Breast epithelium (tissue), 4 donors: ENCODE results near the gene FXYD2. TPM values are rescaled to one million over a fixed set of nuclear protein-coding genes. Genes with fewer than 3 reads are reported as not detected.

Source experiments
- DNase-seq, 2 donors: peaks; one replicate each; pipeline ENCODE4 v3.0.0-alpha.2; 2019; ENCODE audit warnings: low spot score in 2 of 2
- H3K27ac ChIP-seq, 2 donors: fragments of 200-600 bp; sonication (generic) in 1 of 2; one replicate each; pipeline ENCODE4 v1.5.1; 2016 to 2019; ENCODE audit warnings: mild to moderate bottlenecking in 1 of 2
- H3K27me3 ChIP-seq, 2 donors: fragments of 200-600 bp; sonication (generic) in 1 of 2; one replicate each; pipeline versions ENCODE4 v1.5.1 to v1.6.0; 2017 to 2019; ENCODE audit warnings: control low read depth in 1 of 2, mild to moderate bottlenecking in 1 of 2
- H3K36me3 ChIP-seq: fragments of 200-600 bp; one replicate; pipeline ENCODE4 v1.5.1; 2019
- H3K4me1 ChIP-seq, 2 donors: fragments of 200-600 bp; sonication (generic); one replicate each; pipeline ENCODE4 v1.5.1; 2016 to 2019; ENCODE audit warnings: control low read depth in 1 of 2
- H3K4me3 ChIP-seq, 3 donors: fragments of 200-600 bp; sonication (generic); 1 replicate in 2 of 3; 2 replicates in 1 of 3; pipeline ENCODE4 v1.5.1; 2016 to 2019; ENCODE audit warnings: mild to moderate bottlenecking in 3 of 3, moderate library complexity in 2 of 3
- H3K9me3 ChIP-seq, 2 donors: fragments of 200-600 bp; sonication (generic) in 1 of 2; one replicate each; pipeline ENCODE4 v1.5.1; 2016 to 2019; ENCODE audit warnings: control low read depth in 1 of 2
- POLR2A ChIP-seq: fragments of 450-650 bp; IDR thresholded peaks from one replicate; pipeline ENCODE4 v1.6.1; 2016; ENCODE audit warnings: antibody characterized with exemption, mild to moderate bottlenecking, moderate library complexity
- POLR2AphosphoS5 ChIP-seq, 3 donors: sonication (generic); formaldehyde crosslinking; IDR thresholded peaks; one replicate each; pipeline ENCODE4 v1.6.1; 2017; ENCODE audit warnings: antibody characterized with exemption in 3 of 3
- intact Hi-C: fragments of 100-400 bp; cut with DNase I; formaldehyde crosslinking; loops from one replicate; pipeline ENCODE4 v1.15.1; 2023; ENCODE audit warnings: low total_unique reads
- total RNA-seq, 3 donors: library from RNA; depleted of rRNA; stranded (reverse); fragments of >200 nt; gene quantifications; one replicate each; pipeline ENCODE4 v1.1.0, GENCODE V29; 2016
- TF ChIP-seq, protein P1 (sequence below), 3 donors: fragments of 450-650 bp; IDR thresholded peaks; one replicate each; pipeline ENCODE4 v1.5.1; 2016 to 2017; ENCODE audit warnings: antibody characterized with exemption in 3 of 3, mild to moderate bottlenecking in 3 of 3, moderate library complexity in 3 of 3

Gene FXYD2
- total RNA-seq, 3 donors from 2014 or later = 0.66 to 2.0 (median 1.3) TPM

DNA sequence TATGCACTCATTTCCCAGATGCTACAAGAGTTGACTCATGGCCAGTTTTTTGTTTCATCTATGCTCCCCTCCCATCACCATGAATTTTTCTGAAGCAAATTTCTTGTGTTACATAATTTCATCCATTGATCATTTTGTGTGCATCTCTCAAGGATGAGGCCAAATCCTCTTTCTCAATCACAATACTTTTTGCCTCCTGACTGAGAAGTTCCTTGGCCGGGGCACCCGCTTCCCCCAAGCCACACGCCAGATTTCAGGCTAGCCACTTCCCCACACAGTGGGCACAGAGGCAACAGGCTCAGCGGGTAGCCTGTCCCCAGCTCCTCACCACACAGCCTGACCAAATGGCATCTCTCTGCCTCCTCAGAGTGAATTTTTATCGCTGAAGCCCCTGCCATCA, 17.7 kb downstream of the FXYD2 start:
- no peak for DNase-seq
- no peak overlapping the region for H3K27ac ChIP-seq
- peaks cover 0 to 4% of the 10 kb centered on the region in 2 donors for H3K27me3 ChIP-seq
- no peaks in the 10 kb centered on the region for H3K4me1 ChIP-seq
- no peak overlapping the region for H3K4me3 ChIP-seq
- intact Hi-C loops = loop anchor here (10.0 kb wide), 1 partner anchor 382 kb away; no protein-coding TSS in a partner anchor
- no peaks in the 10 kb centered on the region for H3K36me3 ChIP-seq
- H3K9me3 ChIP-seq = no peaks in the 10 kb centered on the region
- TF ChIP-seq POLR2AphosphoS5 (IDR thresholded peaks at IDR 0.05) (no peak), POLR2A (no peak)
- TF ChIP-seq, protein P1, sequence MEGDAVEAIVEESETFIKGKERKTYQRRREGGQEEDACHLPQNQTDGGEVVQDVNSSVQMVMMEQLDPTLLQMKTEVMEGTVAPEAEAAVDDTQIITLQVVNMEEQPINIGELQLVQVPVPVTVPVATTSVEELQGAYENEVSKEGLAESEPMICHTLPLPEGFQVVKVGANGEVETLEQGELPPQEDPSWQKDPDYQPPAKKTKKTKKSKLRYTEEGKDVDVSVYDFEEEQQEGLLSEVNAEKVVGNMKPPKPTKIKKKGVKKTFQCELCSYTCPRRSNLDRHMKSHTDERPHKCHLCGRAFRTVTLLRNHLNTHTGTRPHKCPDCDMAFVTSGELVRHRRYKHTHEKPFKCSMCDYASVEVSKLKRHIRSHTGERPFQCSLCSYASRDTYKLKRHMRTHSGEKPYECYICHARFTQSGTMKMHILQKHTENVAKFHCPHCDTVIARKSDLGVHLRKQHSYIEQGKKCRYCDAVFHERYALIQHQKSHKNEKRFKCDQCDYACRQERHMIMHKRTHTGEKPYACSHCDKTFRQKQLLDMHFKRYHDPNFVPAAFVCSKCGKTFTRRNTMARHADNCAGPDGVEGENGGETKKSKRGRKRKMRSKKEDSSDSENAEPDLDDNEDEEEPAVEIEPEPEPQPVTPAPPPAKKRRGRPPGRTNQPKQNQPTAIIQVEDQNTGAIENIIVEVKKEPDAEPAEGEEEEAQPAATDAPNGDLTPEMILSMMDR (IDR thresholded peaks at IDR 0.05) = no peak

DNA sequence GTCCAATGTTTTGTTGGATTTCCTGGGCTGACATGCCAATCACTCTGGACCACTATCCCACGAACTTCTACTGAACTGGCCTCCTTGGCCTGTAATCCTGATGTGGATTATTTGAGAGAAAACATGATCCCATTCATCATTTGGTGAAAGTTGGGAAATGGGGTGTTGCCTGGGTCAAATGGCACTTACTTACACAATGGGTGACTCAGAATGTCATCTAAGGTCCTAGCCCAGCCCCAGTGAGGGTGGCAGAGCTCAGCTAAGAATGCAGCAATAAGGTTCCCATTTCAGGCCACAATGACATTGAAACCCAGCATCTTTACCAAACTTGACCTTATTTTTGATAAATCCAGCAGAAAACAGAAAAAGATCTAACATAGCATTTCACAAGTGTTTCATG, 19.5 kb downstream of the FXYD2 start:
- intact Hi-C loops = loop anchor here (10.0 kb wide), 1 partner anchor 380 kb away; no protein-coding TSS in a partner anchor
- no peak for DNase-seq
- peaks cover 0 to 4% of the 10 kb centered on the region in 2 donors for H3K27me3 ChIP-seq
- no peaks in the 10 kb centered on the region for H3K36me3 ChIP-seq
- H3K4me1 ChIP-seq = no peaks in the 10 kb centered on the region
- H3K27ac ChIP-seq = no peak overlapping the region
- TF ChIP-seq, protein P1 (IDR thresholded peaks at IDR 0.05) = no peak
- TF ChIP-seq POLR2AphosphoS5 (IDR thresholded peaks at IDR 0.05) (no peak), POLR2A (no peak)
- no peaks in the 10 kb centered on the region for H3K9me3 ChIP-seq
- H3K4me3 ChIP-seq = no peak overlapping the region

DNA sequence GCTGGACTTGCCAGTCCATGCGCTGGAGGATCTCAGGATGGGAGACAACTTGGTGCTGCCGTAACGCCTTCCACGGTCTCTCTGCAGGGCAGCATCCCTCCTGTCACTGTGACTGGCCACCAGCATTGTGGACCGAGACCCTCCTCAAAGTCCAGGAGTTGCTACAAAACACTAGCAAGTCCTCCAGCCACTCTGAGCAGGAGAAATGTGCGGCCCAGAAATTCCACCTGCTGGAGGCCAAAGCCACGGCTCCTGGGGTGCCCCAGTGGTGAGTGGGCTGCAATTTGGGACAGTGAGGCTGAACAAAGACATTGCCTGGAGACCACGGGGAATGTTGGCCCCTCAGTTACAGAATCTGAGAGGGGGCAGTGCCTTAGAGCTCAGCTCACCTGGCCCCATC, 20.6 kb downstream of the FXYD2 start:
- TF ChIP-seq POLR2AphosphoS5 (IDR thresholded peaks at IDR 0.05) = no peak
- TF ChIP-seq POLR2A = no peak
- TF ChIP-seq, protein P1 (IDR thresholded peaks at IDR 0.05) = no peak
- no peak overlapping the region for H3K27ac ChIP-seq
- intact Hi-C loops = loop anchor here (10.0 kb wide), 1 partner anchor 379 kb away; no protein-coding TSS in a partner anchor

DNA sequence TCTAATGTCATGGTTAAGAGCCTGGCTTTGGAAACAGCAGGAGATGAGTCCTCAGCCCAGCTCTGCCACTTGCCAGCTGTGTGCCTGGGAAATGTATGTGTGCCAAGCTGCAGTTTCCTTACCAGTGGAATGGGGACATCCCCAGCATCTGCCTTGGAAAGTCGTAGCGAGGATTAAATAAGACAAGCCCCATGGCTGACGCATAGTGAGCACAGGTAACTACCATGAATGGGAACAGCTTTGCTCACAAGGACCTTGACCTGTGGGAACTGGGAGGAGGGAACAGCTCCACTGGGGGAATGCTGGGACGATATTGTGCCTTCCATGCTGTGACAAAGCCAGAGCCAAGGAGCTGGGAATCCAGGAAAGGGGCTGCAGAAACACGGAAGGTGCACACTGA, 24.9 kb downstream of the FXYD2 start:
- DNase-seq = no peak
- no peak overlapping the region for H3K4me3 ChIP-seq
- intact Hi-C loops = loop anchor here (10.0 kb wide), 1 partner anchor 375 kb away; no protein-coding TSS in a partner anchor
- H3K27ac ChIP-seq = no peak overlapping the region
- H3K27me3 ChIP-seq = peaks cover 5 to 27% of the 10 kb centered on the region in 2 donors
- TF ChIP-seq POLR2AphosphoS5 (IDR thresholded peaks at IDR 0.05) = no peak
- TF ChIP-seq POLR2A = no peak
- TF ChIP-seq, protein P1 (IDR thresholded peaks at IDR 0.05) = no peak
- H3K36me3 ChIP-seq = no peaks in the 10 kb centered on the region
- peaks cover 0 to 12% of the 10 kb centered on the region in 2 donors for H3K4me1 ChIP-seq
- H3K9me3 ChIP-seq = no peaks in the 10 kb centered on the region

More for the DNA sequence above, 20.6 kb downstream of the FXYD2 start:
- no peaks in the 10 kb centered on the region for H3K9me3 ChIP-seq
- DNase-seq = no peak
- no peaks in the 10 kb centered on the region for H3K36me3 ChIP-seq
- H3K4me3 ChIP-seq = no peak overlapping the region
- no peaks in the 10 kb centered on the region for H3K27me3 ChIP-seq
- H3K4me1 ChIP-seq = no peaks in the 10 kb centered on the region

DNA sequence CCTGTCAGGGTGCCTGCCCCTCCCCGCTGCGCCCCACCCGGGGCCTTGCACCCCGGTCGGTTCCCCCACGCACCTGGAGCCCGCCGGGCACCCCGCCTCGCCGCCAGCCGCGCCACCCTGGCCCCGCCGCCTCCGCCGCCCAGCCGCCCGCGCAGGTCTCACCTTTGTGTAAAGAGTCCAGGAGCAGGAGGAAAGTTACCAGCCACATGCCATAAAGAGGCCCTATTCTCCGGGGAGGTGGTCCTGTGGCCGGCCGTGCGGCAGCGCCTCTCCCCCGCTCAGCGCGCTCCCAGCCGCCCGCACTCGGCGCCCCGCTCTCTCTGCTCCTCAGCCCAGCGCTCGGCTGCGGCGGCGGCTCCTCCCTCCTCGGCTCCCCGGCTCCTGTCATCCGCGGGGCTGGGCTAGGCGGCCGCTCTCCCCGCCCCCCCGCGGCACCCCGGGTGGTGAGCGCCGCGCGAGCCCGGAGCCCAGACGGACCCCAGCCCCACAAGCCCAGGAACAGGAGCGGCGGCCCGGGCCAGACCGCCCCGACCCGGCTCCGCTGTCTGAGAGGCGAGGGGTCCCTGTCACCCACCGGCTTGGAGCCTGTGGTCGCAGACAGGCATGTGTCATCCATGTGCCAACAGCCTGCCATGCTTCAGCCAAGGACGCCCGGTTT, 27.5 kb downstream of the FXYD2 start, which contains the start of gene DSCAML1:
TSS of gene DSCAML1 (minus strand) at position 345 of the 658 bp plus-strand sequence. CDS start at position 208, 137 bp downstream.
- intact Hi-C loops = no loop called here
- DNase-seq = no peak
- Histone ChIP-seq H3K4me3 (peak within 1 kb of the TSS; percentile 24 to 65 (median 47)), H3K4me1 (peaks cover 0 to 12% of the 10 kb centered on the region in 2 donors), H3K9me3 (no peaks in the 10 kb centered on the region), H3K27ac (no peak within 1 kb of the TSS), H3K36me3 (no peaks in the 10 kb centered on the region), H3K27me3 (peaks cover 5 to 52% of the 10 kb centered on the region in 2 donors)
- TF ChIP-seq POLR2A (no peak), POLR2AphosphoS5 (IDR thresholded peaks at IDR 0.05) (no peak)
- TF ChIP-seq, protein P1 (IDR thresholded peaks at IDR 0.05) = no peak
